OCI-LY7 (cell line): ENCODE data around the gene CDKL5. TPM values are rescaled to one million over a fixed set of nuclear protein-coding genes. Genes with fewer than 3 reads are reported as not detected.

Source experiments
- BruUV-seq: library from RNA; stranded (reverse); fragments of 400-500 nt; replicated peaks from 2 replicates; lab custom pipeline; 2021; lab: Mats Ljungman, UMichigan
- CTCF ChIA-PET: fragments of 300-600 bp; sonication (Branson Sonifier 250); formaldehyde crosslinking; loops from one replicate; lab custom pipeline; 2022; ENCODE audit warnings: antibody characterized with exemption; ENCODE audit not compliant: unreplicated experiment; lab: Charles Lee
- POLR2A ChIA-PET: fragments of 300-600 bp; sonication (Branson Sonifier 250); formaldehyde crosslinking; loops from one replicate; lab custom pipeline; 2022; ENCODE audit warnings: antibody characterized with exemption; lab: Charles Lee
- DNase-seq: peaks from one replicate; pipeline ENCODE4 v3.0.0-alpha.2; 2015; ENCODE audit warnings: low spot score
- H2AFZ ChIP-seq: fragments of 200-600 bp; sonication (generic), shearing (Covaris generic); 2 replicates; pipeline ENCODE4 v1.6.1; 2014; ENCODE audit warnings: mild to moderate bottlenecking, antibody characterized with exemption, low read length, moderate library complexity
- H3K27ac ChIP-seq: fragments of 200-600 bp; sonication (generic); 2 replicates; pipeline ENCODE4 v1.5.1; 2014; ENCODE audit warnings: mixed run types, low read depth, mild to moderate bottlenecking, moderate library complexity, low read length, inconsistent platforms; ENCODE audit not compliant: poor library complexity, severe bottlenecking
- H3K36me3 ChIP-seq: fragments of 200-600 bp; sonication (generic); 2 replicates; pipeline ENCODE4 v1.6.1; 2014; ENCODE audit warnings: mild to moderate bottlenecking, antibody characterized with exemption, low read length, moderate library complexity, mixed read lengths; ENCODE audit not compliant: insufficient read depth
- H3K4me1 ChIP-seq: fragments of 200-600 bp; sonication (generic); 2 replicates; pipeline ENCODE4 v1.5.1; 2014; ENCODE audit warnings: mild to moderate bottlenecking, low read length; ENCODE audit not compliant: insufficient read depth, poor library complexity, severe bottlenecking
- H3K4me2 ChIP-seq: fragments of 200-600 bp; sonication (generic); 2 replicates; pipeline ENCODE4 v1.6.1; 2014; ENCODE audit warnings: mild to moderate bottlenecking, low read length
- H3K4me3 ChIP-seq: fragments of 200-600 bp; sonication (generic); 2 replicates; pipeline ENCODE4 v1.5.1; 2014; ENCODE audit warnings: mild to moderate bottlenecking, low read depth, low read length; ENCODE audit not compliant: poor library complexity, severe bottlenecking
- H3K79me2 ChIP-seq: fragments of 200-600 bp; sonication (generic); 2 replicates; pipeline ENCODE4 v1.6.1; 2016; ENCODE audit warnings: low read depth, mild to moderate bottlenecking, low read length, moderate library complexity, mixed read lengths; ENCODE audit not compliant: insufficient read depth
- H3K9me2 ChIP-seq: fragments of 200-600 bp; sonication (generic); 2 replicates; pipeline ENCODE4 v1.6.1; 2016; ENCODE audit warnings: mild to moderate bottlenecking, low read length, mixed read lengths; ENCODE audit not compliant: insufficient read depth
- H3K9me3 ChIP-seq: fragments of 200-600 bp; sonication (generic); 2 replicates; pipeline ENCODE4 v1.6.1; 2014; ENCODE audit warnings: mild to moderate bottlenecking, mixed run types, low read length, mixed read lengths
- H4K20me1 ChIP-seq: fragments of 200-600 bp; sonication (generic); 2 replicates; pipeline ENCODE4 v1.6.1; 2014; ENCODE audit warnings: mild to moderate bottlenecking, antibody characterized with exemption, low read length, moderate library complexity, mixed read lengths; ENCODE audit not compliant: insufficient read depth
- EZH2phosphoT487 ChIP-seq: fragments of 200-600 bp; sonication (generic); IDR thresholded peaks from 2 replicates; pipeline ENCODE4 v1.6.1; 2018; ENCODE audit warnings: low read depth, borderline replicate concordance, mild to moderate bottlenecking, mixed run types, antibody characterized with exemption, low read length, moderate library complexity, mixed read lengths
- intact Hi-C: fragments of 100-400 bp; cut with micrococcal nuclease; formaldehyde crosslinking; loops from one replicate; pipeline ENCODE4 v1.10.0; 2022; ENCODE audit not compliant: unreplicated experiment
- total RNA-seq, 2 experiments: library from RNA; depleted of rRNA in 1 of 2; stranded (reverse); fragments of >200 nt in 1 of 2; shearing (Covaris generic) in 1 of 2; gene quantifications; 2 replicates each; pipeline ENCODE4 v1.2.3, GENCODE V29; 2014 to 2022
- TF ChIP-seq, protein P1 (sequence below): fragments of 200-600 bp; sonication (generic); conservative IDR thresholded peaks from 2 replicates; pipeline ENCODE4 v1.5.1; 2014; ENCODE audit warnings: mild to moderate bottlenecking, antibody characterized with exemption, low read length, moderate library complexity, mixed read lengths

Gene CDKL5
- total RNA-seq, 2 experiments from 2014 or later = 1.3 to 2.0 TPM

DNA sequence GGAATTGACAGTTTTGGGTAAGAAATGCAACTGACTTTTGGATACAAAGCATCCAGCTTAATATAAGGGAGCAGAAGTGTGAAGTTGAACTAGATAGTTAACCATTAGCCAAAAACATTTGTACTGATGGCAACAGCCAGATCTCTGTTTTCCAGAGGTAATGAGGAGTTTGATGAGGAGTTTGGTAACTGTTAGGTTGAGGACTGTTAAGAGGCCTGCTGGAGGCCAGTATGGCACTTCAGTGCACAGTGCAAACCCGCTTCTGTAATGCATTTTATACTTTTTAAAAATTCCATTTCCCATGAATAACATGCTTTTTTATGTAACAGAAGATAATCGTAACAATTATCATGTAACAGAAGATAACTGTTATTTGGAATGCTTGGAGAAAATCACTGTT is 30.0 kb downstream of the CDKL5 start:
- CTCF ChIA-PET = no interaction called here
- Histone ChIP-seq H3K9me3 (no peaks in the 10 kb centered on the region), H3K4me3 (no peak overlapping the region), H3K36me3 (no peaks in the 10 kb centered on the region), H3K4me2 (no peak overlapping the region), H3K27ac (no peak overlapping the region), H2AFZ (no peak overlapping the region), H3K9me2 (no peaks in the 10 kb centered on the region), H4K20me1 (no peaks in the 10 kb centered on the region), H3K79me2 (no peaks in the 10 kb centered on the region), H3K4me1 (no peaks in the 10 kb centered on the region)
- TF ChIP-seq EZH2phosphoT487 = no peak
- TF ChIP-seq, protein P1, sequence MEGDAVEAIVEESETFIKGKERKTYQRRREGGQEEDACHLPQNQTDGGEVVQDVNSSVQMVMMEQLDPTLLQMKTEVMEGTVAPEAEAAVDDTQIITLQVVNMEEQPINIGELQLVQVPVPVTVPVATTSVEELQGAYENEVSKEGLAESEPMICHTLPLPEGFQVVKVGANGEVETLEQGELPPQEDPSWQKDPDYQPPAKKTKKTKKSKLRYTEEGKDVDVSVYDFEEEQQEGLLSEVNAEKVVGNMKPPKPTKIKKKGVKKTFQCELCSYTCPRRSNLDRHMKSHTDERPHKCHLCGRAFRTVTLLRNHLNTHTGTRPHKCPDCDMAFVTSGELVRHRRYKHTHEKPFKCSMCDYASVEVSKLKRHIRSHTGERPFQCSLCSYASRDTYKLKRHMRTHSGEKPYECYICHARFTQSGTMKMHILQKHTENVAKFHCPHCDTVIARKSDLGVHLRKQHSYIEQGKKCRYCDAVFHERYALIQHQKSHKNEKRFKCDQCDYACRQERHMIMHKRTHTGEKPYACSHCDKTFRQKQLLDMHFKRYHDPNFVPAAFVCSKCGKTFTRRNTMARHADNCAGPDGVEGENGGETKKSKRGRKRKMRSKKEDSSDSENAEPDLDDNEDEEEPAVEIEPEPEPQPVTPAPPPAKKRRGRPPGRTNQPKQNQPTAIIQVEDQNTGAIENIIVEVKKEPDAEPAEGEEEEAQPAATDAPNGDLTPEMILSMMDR = no peak
- POLR2A ChIA-PET = no interaction called here
- DNase-seq = no peak
- intact Hi-C loops = no loop called here
- no TSS peak for BruUV-seq

DNA sequence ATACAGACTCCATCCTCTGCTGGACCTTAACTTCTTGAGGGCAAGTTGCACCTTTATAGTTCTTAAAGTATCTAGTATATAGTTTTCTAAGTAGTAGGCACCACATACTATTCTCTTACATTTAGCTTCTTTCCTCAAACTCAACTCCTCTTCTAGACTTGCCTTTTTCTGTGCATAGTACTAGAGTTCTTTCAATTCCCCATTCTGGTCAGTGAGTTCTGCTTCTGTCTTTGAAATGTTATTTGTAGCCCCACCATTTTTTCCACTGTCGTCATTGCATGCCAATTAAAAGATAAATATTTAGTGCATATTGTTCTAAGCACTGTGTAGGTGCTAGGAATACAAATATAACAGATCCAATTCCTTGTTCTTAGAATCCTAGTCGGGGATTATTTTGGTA is 31.6 kb downstream of the CDKL5 start:
- BruUV-seq = no TSS peak
- Histone ChIP-seq H3K27ac (no peak overlapping the region), H4K20me1 (no peaks in the 10 kb centered on the region), H3K9me2 (no peaks in the 10 kb centered on the region), H3K79me2 (no peaks in the 10 kb centered on the region), H3K36me3 (no peaks in the 10 kb centered on the region), H2AFZ (no peak overlapping the region), H3K4me1 (no peaks in the 10 kb centered on the region), H3K4me3 (no peak overlapping the region), H3K4me2 (no peak overlapping the region), H3K9me3 (no peaks in the 10 kb centered on the region)
- TF ChIP-seq, protein P1 = no peak
- no peak for TF ChIP-seq EZH2phosphoT487
- POLR2A ChIA-PET = no interaction called here
- DNase-seq = peak; percentile 1
- CTCF ChIA-PET = no interaction called here
- intact Hi-C loops = no loop called here

- Histone ChIP-seq H3K79me2 (no peaks in the 10 kb centered on the region), H3K9me2 (no peaks in the 10 kb centered on the region), H3K36me3 (no peaks in the 10 kb centered on the region), H3K4me2 (no peak overlapping the region), H2AFZ (no peak overlapping the region), H3K9me3 (no peaks in the 10 kb centered on the region), H4K20me1 (no peaks in the 10 kb centered on the region), H3K4me1 (no peaks in the 10 kb centered on the region), H3K4me3 (no peak overlapping the region), H3K27ac (no peak overlapping the region)
- no TSS peak for BruUV-seq
- no peak for TF ChIP-seq EZH2phosphoT487
- TF ChIP-seq, protein P1 = no peak
- DNase-seq = no peak
- intact Hi-C loops = no loop called here
- CTCF ChIA-PET = no interaction called here
- POLR2A ChIA-PET = no interaction called here
These were observed 36.0 kb downstream of the CDKL5 start for GRCh38 chrX:18461431-18461830.
